ENCODE measurements around the gene ZBTB16.

Gene ZBTB16

GRCh38 chr11:114091516-114092397 lies 32.2 kb downstream of the ZBTB16 start:
- Histone ChIP-seq H3K4me3 (peak overlapping the region; percentile 62), H3K27ac (peak overlapping the region; percentile 43 to 79)
- no peak for TF ChIP-seq CTCF (IDR thresholded peaks at IDR 0.05)
- no peak for DNase-seq (ENCODE audit: low spot score)

- H3K27ac ChIP-seq = peak overlapping the region; percentile 43 to 79
- no peak for TF ChIP-seq CTCF (IDR thresholded peaks at IDR 0.05)
- no peak for DNase-seq (ENCODE audit: low spot score)
- peak overlapping the region; percentile 62 for H3K4me3 ChIP-seq
These were observed 33.0 kb downstream of the ZBTB16 start for GRCh38 chr11:114092478-114092877.

GRCh38 chr11:114092953-114093352 lies 33.4 kb downstream of the ZBTB16 start:
- Histone ChIP-seq H3K27ac (peak overlapping the region; percentile 43 to 79), H3K4me3 (peak overlapping the region; percentile 62)
- DNase-seq (ENCODE audit: low spot score) = no peak
- no peak for TF ChIP-seq CTCF (IDR thresholded peaks at IDR 0.05)

GRCh38 chr11:114094516-114094915 lies 35.0 kb downstream of the ZBTB16 start:
- peak overlapping the region in 1 of 2 donors; percentile 45 for H3K27ac ChIP-seq
- peak overlapping the region; percentile 32 for H3K4me3 ChIP-seq
- no peak for TF ChIP-seq CTCF (IDR thresholded peaks at IDR 0.05)
- no peak for DNase-seq (ENCODE audit: low spot score)

GRCh38 chr11:114095899-114096298 lies 36.4 kb downstream of the ZBTB16 start:
- no peak overlapping the region for H3K27ac ChIP-seq
- peak overlapping the region; percentile 44 for H3K4me3 ChIP-seq
- no peak for DNase-seq (ENCODE audit: low spot score)
- TF ChIP-seq CTCF (IDR thresholded peaks at IDR 0.05) = no peak

- Histone ChIP-seq H3K4me3 (peak overlapping the region; percentile 44), H3K27ac (no peak overlapping the region)
- no peak for DNase-seq (ENCODE audit: low spot score)
- no peak for TF ChIP-seq CTCF (IDR thresholded peaks at IDR 0.05)
These were observed 38.3 kb downstream of the ZBTB16 start for GRCh38 chr11:114097832-114098231.

- Histone ChIP-seq H3K4me3 (peak overlapping the region; percentile 20), H3K27ac (no peak overlapping the region)
- no peak for DNase-seq (ENCODE audit: low spot score)
- TF ChIP-seq CTCF (IDR thresholded peaks at IDR 0.05) = no peak
These were observed 39.4 kb downstream of the ZBTB16 start for GRCh38 chr11:114098927-114099326.
